HG03045 (cell line): ENCODE data around the gene SLC22A13.
"Not testable (repeated sequence)": the region's sequence is repeated elsewhere in the genome, so short reads cannot be mapped to it uniquely, and the experiment has no call there.

Experiments used
- ATAC-seq: cut with Tn5 transposase; IDR thresholded peaks from one replicate; pipeline ENCODE4 v1.9.1; 2021; ENCODE audit warnings: mild to moderate bottlenecking, moderate library complexity; ENCODE audit not compliant: unreplicated experiment

The SLC22A13 gene

GRCh38 chr3:38297053-38297452, 31.4 kb downstream of the SLC22A13 start:
- ATAC-seq = not testable (repeated sequence)

- no peak for ATAC-seq
These were observed 31.9 kb downstream of the SLC22A13 start for GRCh38 chr3:38297537-38297936.

- no peak for ATAC-seq
These were observed 32.5 kb downstream of the SLC22A13 start for GRCh38 chr3:38297947-38298711.

GRCh38 chr3:38306941-38307340, 41.3 kb downstream of the SLC22A13 start:
- no peak for ATAC-seq

- no peak for ATAC-seq
These were observed 42.0 kb downstream of the SLC22A13 start for GRCh38 chr3:38307599-38307998.

- ATAC-seq = no peak
These were observed 42.8 kb downstream of the SLC22A13 start for GRCh38 chr3:38308456-38308855.

GRCh38 chr3:38311476-38311875, 45.9 kb downstream of the SLC22A13 start:
- no peak for ATAC-seq

- ATAC-seq = no peak
These were observed 46.3 kb downstream of the SLC22A13 start for GRCh38 chr3:38311941-38312340.

GRCh38 chr3:38312356-38312755, 46.7 kb downstream of the SLC22A13 start:
- ATAC-seq = no peak

GRCh38 chr3:38313263-38313662, 47.7 kb downstream of the SLC22A13 start:
- no peak for ATAC-seq

- ATAC-seq = no peak
These were observed 48.1 kb downstream of the SLC22A13 start for GRCh38 chr3:38313695-38314094.

GRCh38 chr3:38314112-38314763, 48.6 kb downstream of the SLC22A13 start:
- ATAC-seq = no peak

GRCh38 chr3:38314764-38315487, 49.3 kb downstream of the SLC22A13 start:
- no peak for ATAC-seq

- ATAC-seq = no peak
These were observed 50.0 kb downstream of the SLC22A13 start for GRCh38 chr3:38315488-38316230.

- no peak for ATAC-seq
These were observed 51.0 kb downstream of the SLC22A13 start for GRCh38 chr3:38316356-38317191.

GRCh38 chr3:38317192-38317759, 51.7 kb downstream of the SLC22A13 start:
- no peak for ATAC-seq

- ATAC-seq = no peak
These were observed 53.4 kb downstream of the SLC22A13 start for GRCh38 chr3:38318766-38319671.

- not testable (repeated sequence) for ATAC-seq
These were observed 55.0 kb downstream of the SLC22A13 start for GRCh38 chr3:38320638-38321037.

- no peak for ATAC-seq
These were observed 57.4 kb downstream of the SLC22A13 start for GRCh38 chr3:38323060-38323459.
